HCT116 (cell line): ENCODE measurements around the gene USP54. TPM values are rescaled to one million over a fixed set of nuclear protein-coding genes. Genes with fewer than 3 reads are reported as not detected.

Experiments used
- ATAC-seq: fragments of 200-7000 bp; cut with Tn5 transposase; 2 replicates; pipeline ENCODE4 v1.9.1; 2020; ENCODE audit warnings: mild to moderate bottlenecking, moderate library complexity
- BruUV-seq: library from RNA; stranded (reverse); fragments of 400-500 nt; replicated peaks from 2 replicates; lab custom pipeline; 2021; lab: Mats Ljungman, UMichigan
- CTCF ChIA-PET: fragments of 300-600 bp; sonication (Branson Sonifier 250); formaldehyde crosslinking; loops from one replicate; lab custom pipeline; 2021; ENCODE audit warnings: antibody characterized with exemption; lab: Charles Lee
- POLR2A ChIA-PET: fragments of 300-600, 350-600 bp; sonication (Branson Sonifier 250); formaldehyde crosslinking; loops from one replicate; lab custom pipeline; 2021; ENCODE audit warnings: antibody characterized with exemption; lab: Charles Lee
- RAD21 ChIA-PET, 2 experiments: fragments of 300-600 bp; sonication (Branson Sonifier 250); formaldehyde crosslinking; loops; one replicate each; lab custom pipeline; 2023; ENCODE audit warnings: low total read pairs in 2 of 2; ENCODE audit not compliant: uncharacterized antibody in 2 of 2, unreplicated experiment in 2 of 2, low non-redundant PET in 1 of 2; lab: Charles Lee
- DNase-seq: peaks from one replicate; pipeline ENCODE4 v3.0.0-alpha.2; 2010; ENCODE audit warnings: low read depth, low spot score
- H2AFZ ChIP-seq: fragments of 200-600 bp; shearing (Covaris generic), sonication (generic); 2 replicates; pipeline ENCODE4 v1.6.1; 2017; ENCODE audit warnings: low read depth, mixed run types, mixed read lengths, antibody characterized with exemption, low read length; ENCODE audit not compliant: poor library complexity, severe bottlenecking
- H3K27ac ChIP-seq: 2 replicates; pipeline ENCODE4 v1.5.1; 2012; ENCODE audit warnings: low read depth, low read length
- H3K27me3 ChIP-seq: fragments of 200-600 bp; sonication (generic); 2 replicates; pipeline ENCODE4 v1.6.1; 2016; ENCODE audit warnings: mixed run types, low read length, mixed read lengths; ENCODE audit not compliant: insufficient read depth
- H3K36me3 ChIP-seq, 2 experiments: fragments of 200-500 bp in 1 of 2; fragments of 200-600 bp in 1 of 2; sonication (Bioruptor generic) in 1 of 2; sonication (generic) in 1 of 2; 2 replicates each; pipeline versions ENCODE4 v1.5.1 to v1.6.1; 2014 to 2016; ENCODE audit warnings: low read length in 2 of 2, inconsistent platforms in 1 of 2, mixed read lengths in 1 of 2, mixed run types in 1 of 2; ENCODE audit not compliant: insufficient read depth in 2 of 2, control insufficient read depth in 1 of 2
- H3K4me1 ChIP-seq, 2 experiments: fragments of 200-600 bp in 1 of 2; sonication (generic) in 1 of 2; 2 replicates each; pipeline versions ENCODE4 v1.5.1 to v1.6.1; 2012 to 2017; ENCODE audit warnings: low read length in 2 of 2, inconsistent platforms in 1 of 2, mild to moderate bottlenecking in 1 of 2, mixed read lengths in 1 of 2, mixed run types in 1 of 2, moderate library complexity in 1 of 2; ENCODE audit not compliant: insufficient read depth in 2 of 2, control insufficient read depth in 1 of 2
- H3K4me2 ChIP-seq: fragments of 200-600 bp; sonication (generic); 2 replicates; pipeline ENCODE4 v1.6.1; 2017; ENCODE audit warnings: mixed run types, low read length, mixed read lengths
- H3K4me3 ChIP-seq, 2 experiments: fragments of 200-600 bp in 1 of 2; sonication (generic) in 1 of 2; replicated peaks in 1 of 2; 2 replicates each; pipeline ENCODE4 v1.5.1; 2011 to 2016; ENCODE audit warnings: low read length in 2 of 2, control low read depth in 1 of 2, low read depth in 1 of 2, mild to moderate bottlenecking in 1 of 2, mixed read lengths in 1 of 2, mixed run types in 1 of 2
- H3K79me2 ChIP-seq: fragments of 200-600 bp; sonication (generic); 2 replicates; pipeline ENCODE4 v1.6.1; 2017; ENCODE audit warnings: mild to moderate bottlenecking, mixed run types, low read length, moderate library complexity, mixed read lengths; ENCODE audit not compliant: insufficient read depth
- H3K9ac ChIP-seq: fragments of 200-600 bp; sonication (generic); 2 replicates; pipeline ENCODE4 v1.6.1; 2016; ENCODE audit warnings: low read length, mixed read lengths
- H3K9me2 ChIP-seq: fragments of 200-600 bp; sonication (generic), shearing (Covaris generic); 2 replicates; pipeline ENCODE4 v1.6.1; 2017; ENCODE audit warnings: mixed run types, mild to moderate bottlenecking, moderate library complexity; ENCODE audit not compliant: insufficient read depth
- H3K9me3 ChIP-seq, 2 experiments: fragments of 200-500 bp in 1 of 2; fragments of 200-600 bp in 1 of 2; sonication (Bioruptor generic) in 1 of 2; sonication (generic) in 1 of 2; 2 replicates each; pipeline ENCODE4 v1.6.1; 2014 to 2017; ENCODE audit warnings: low read length in 2 of 2, mixed read lengths in 2 of 2, inconsistent platforms in 1 of 2, low read depth in 1 of 2, mild to moderate bottlenecking in 1 of 2, mixed run types in 1 of 2, moderate library complexity in 1 of 2; ENCODE audit not compliant: control insufficient read depth in 1 of 2, insufficient read depth in 1 of 2
- H4K20me1 ChIP-seq: fragments of 200-600 bp; sonication (generic), shearing (Covaris generic); 2 replicates; pipeline ENCODE4 v1.6.1; 2017; ENCODE audit warnings: mixed run types, mild to moderate bottlenecking, moderate library complexity; ENCODE audit not compliant: insufficient read depth
- CBX3 ChIP-seq: IDR thresholded peaks from 2 replicates; pipeline ENCODE4 v1.6.1; 2012; ENCODE audit warnings: low read depth
- CEBPB ChIP-seq: IDR thresholded peaks from 2 replicates; pipeline ENCODE4 v1.6.1; 2012; ENCODE audit warnings: low read depth
- FOSL1 ChIP-seq: IDR thresholded peaks from 2 replicates; pipeline ENCODE4 v1.6.1; 2012; ENCODE audit warnings: low read depth
- JUND ChIP-seq: IDR thresholded peaks from 2 replicates; pipeline ENCODE4 v1.6.1; 2012
- POLR2AphosphoS5 ChIP-seq: IDR thresholded peaks from 2 replicates; pipeline ENCODE4 v1.6.1; 2011; ENCODE audit warnings: mild to moderate bottlenecking, low read depth, low read length, moderate library complexity
- SIN3A ChIP-seq: IDR thresholded peaks from 2 replicates; pipeline ENCODE4 v1.6.1; 2012; ENCODE audit warnings: low read depth
- ZFX ChIP-seq: fragments of 450-650 bp; IDR thresholded peaks from 2 replicates; pipeline ENCODE4 v1.6.1; 2017
- ZNF274 ChIP-seq: fragments of 200-500 bp; sonication (Bioruptor generic); IDR thresholded peaks from 2 replicates; pipeline ENCODE4 v1.6.1; 2014; ENCODE audit warnings: mild to moderate bottlenecking, low read depth, low read length, inconsistent platforms
- intact Hi-C: fragments of 100-400 bp; cut with micrococcal nuclease; formaldehyde crosslinking; loops from 2 replicates; pipeline ENCODE4 v1.10.0; 2022
- total RNA-seq: library from RNA; stranded (reverse); gene quantifications from one replicate; pipeline ENCODE4 v1.2.1, GENCODE V29; 2021; ENCODE audit not compliant: unreplicated experiment
- TF ChIP-seq, protein P1 (sequence below): IDR thresholded peaks from 2 replicates; pipeline ENCODE4 v1.6.1; 2012
- TF ChIP-seq, protein P2 (sequence below), 3 experiments: fragments of 200-600 bp in 1 of 3; sonication (generic) in 1 of 3; IDR thresholded peaks in 2 of 3; conservative IDR thresholded peaks in 1 of 3; 2 replicates each; pipeline ENCODE4 v1.5.1; 2012 to 2017; ENCODE audit warnings: low read depth in 2 of 3, low read length in 2 of 3, antibody characterized with exemption in 1 of 3, borderline replicate concordance in 1 of 3, control low read depth in 1 of 3, mild to moderate bottlenecking in 1 of 3, mixed read lengths in 1 of 3, mixed run types in 1 of 3, moderate library complexity in 1 of 3; ENCODE audit not compliant: insufficient read depth in 1 of 3
- TF ChIP-seq, protein P3 (sequence below): IDR thresholded peaks from 2 replicates; pipeline ENCODE4 v1.6.1; 2012; ENCODE audit warnings: low read depth
- TF ChIP-seq, protein P4 (sequence below): IDR thresholded peaks from 2 replicates; pipeline ENCODE4 v1.6.1; 2011; ENCODE audit warnings: mild to moderate bottlenecking, low read length, moderate library complexity; ENCODE audit not compliant: insufficient replicate concordance; ENCODE audit errors: extremely low read depth
- TF ChIP-seq, protein P5 (sequence below): IDR thresholded peaks from 2 replicates; pipeline ENCODE4 v1.6.1; 2012

USP54 gene
- total RNA-seq, 1 experiment from 2014 or later: 28.0 TPM

- Histone ChIP-seq H3K4me3 (no peak overlapping the region), H3K9me2 (no peaks in the 10 kb centered on the region), H3K9me3 (peaks cover 0 to 4% of the 10 kb centered on the region in 2 experiments; a peak in 1 of 4 replicates), H3K4me1 (no peaks in the 10 kb centered on the region), H3K27me3 (no peaks in the 10 kb centered on the region), H3K79me2 (no peaks in the 10 kb centered on the region; the same call in 1 of the 2 replicates), H4K20me1 (no peaks in the 10 kb centered on the region), H3K4me2 (no peak overlapping the region), H3K27ac (no peak overlapping the region), H2AFZ (no peak overlapping the region), H3K36me3 (no peaks in the 10 kb centered on the region), H3K9ac (no peak overlapping the region)
- TF ChIP-seq, protein P1, sequence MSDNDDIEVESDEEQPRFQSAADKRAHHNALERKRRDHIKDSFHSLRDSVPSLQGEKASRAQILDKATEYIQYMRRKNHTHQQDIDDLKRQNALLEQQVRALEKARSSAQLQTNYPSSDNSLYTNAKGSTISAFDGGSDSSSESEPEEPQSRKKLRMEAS: no peak
- TF ChIP-seq, protein P2, sequence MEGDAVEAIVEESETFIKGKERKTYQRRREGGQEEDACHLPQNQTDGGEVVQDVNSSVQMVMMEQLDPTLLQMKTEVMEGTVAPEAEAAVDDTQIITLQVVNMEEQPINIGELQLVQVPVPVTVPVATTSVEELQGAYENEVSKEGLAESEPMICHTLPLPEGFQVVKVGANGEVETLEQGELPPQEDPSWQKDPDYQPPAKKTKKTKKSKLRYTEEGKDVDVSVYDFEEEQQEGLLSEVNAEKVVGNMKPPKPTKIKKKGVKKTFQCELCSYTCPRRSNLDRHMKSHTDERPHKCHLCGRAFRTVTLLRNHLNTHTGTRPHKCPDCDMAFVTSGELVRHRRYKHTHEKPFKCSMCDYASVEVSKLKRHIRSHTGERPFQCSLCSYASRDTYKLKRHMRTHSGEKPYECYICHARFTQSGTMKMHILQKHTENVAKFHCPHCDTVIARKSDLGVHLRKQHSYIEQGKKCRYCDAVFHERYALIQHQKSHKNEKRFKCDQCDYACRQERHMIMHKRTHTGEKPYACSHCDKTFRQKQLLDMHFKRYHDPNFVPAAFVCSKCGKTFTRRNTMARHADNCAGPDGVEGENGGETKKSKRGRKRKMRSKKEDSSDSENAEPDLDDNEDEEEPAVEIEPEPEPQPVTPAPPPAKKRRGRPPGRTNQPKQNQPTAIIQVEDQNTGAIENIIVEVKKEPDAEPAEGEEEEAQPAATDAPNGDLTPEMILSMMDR (IDR thresholded peaks at IDR 0.05 in 2 of 3, conservative IDR thresholded peaks at IDR 0.05 in 1 of 3; ENCODE audit: borderline replicate concordance in 1 of 3, insufficient read depth in 1 of 3, low read depth in 2 of 3, low read length in 2 of 3): no peak
- BruUV-seq: no TSS peak
- intact Hi-C loops: no loop called here
- CTCF ChIA-PET: no interaction called here
- POLR2A ChIA-PET: no interaction called here
- RAD21 ChIA-PET: no interaction called here
- ATAC-seq (no peak), DNase-seq (no peak)
Observed at GRCh38 chr10:73584737-73585136, 6.4 kb downstream of the USP54 start.

GRCh38 chr10:73581918-73582317 is 9.2 kb downstream of the USP54 start:
- DNase-seq (no peak), ATAC-seq (no peak)
- Histone ChIP-seq H3K36me3 (no peaks in the 10 kb centered on the region), H3K4me3 (no peak overlapping the region), H4K20me1 (no peaks in the 10 kb centered on the region), H3K4me2 (no peak overlapping the region), H2AFZ (no peak overlapping the region), H3K79me2 (no peaks in the 10 kb centered on the region; the same call in 1 of the 2 replicates), H3K27me3 (no peaks in the 10 kb centered on the region), H3K4me1 (no peaks in the 10 kb centered on the region; a peak in 1 of 4 replicates), H3K9me3 (peaks cover 0 to 4% of the 10 kb centered on the region in 2 experiments; a peak in 1 of 4 replicates), H3K9ac (no peak overlapping the region), H3K9me2 (no peaks in the 10 kb centered on the region), H3K27ac (no peak overlapping the region)
- intact Hi-C loops: no loop called here
- no TSS peak for BruUV-seq
- RAD21 ChIA-PET: no interaction called here
- POLR2A ChIA-PET: interaction anchor here (0.7 kb wide), 1 partner anchor 151 kb away, joined by 3 read pairs; no protein-coding TSS in a partner anchor
- CTCF ChIA-PET: no interaction called here
- TF ChIP-seq JUND (no peak), ZFX (no peak), ZNF274 (no peak), SIN3A (no peak), FOSL1 (no peak), CBX3 (no peak), POLR2AphosphoS5 (no peak), CEBPB (no peak)
- TF ChIP-seq, protein P3, sequence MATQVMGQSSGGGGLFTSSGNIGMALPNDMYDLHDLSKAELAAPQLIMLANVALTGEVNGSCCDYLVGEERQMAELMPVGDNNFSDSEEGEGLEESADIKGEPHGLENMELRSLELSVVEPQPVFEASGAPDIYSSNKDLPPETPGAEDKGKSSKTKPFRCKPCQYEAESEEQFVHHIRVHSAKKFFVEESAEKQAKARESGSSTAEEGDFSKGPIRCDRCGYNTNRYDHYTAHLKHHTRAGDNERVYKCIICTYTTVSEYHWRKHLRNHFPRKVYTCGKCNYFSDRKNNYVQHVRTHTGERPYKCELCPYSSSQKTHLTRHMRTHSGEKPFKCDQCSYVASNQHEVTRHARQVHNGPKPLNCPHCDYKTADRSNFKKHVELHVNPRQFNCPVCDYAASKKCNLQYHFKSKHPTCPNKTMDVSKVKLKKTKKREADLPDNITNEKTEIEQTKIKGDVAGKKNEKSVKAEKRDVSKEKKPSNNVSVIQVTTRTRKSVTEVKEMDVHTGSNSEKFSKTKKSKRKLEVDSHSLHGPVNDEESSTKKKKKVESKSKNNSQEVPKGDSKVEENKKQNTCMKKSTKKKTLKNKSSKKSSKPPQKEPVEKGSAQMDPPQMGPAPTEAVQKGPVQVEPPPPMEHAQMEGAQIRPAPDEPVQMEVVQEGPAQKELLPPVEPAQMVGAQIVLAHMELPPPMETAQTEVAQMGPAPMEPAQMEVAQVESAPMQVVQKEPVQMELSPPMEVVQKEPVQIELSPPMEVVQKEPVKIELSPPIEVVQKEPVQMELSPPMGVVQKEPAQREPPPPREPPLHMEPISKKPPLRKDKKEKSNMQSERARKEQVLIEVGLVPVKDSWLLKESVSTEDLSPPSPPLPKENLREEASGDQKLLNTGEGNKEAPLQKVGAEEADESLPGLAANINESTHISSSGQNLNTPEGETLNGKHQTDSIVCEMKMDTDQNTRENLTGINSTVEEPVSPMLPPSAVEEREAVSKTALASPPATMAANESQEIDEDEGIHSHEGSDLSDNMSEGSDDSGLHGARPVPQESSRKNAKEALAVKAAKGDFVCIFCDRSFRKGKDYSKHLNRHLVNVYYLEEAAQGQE: no peak
- TF ChIP-seq, protein P4, sequence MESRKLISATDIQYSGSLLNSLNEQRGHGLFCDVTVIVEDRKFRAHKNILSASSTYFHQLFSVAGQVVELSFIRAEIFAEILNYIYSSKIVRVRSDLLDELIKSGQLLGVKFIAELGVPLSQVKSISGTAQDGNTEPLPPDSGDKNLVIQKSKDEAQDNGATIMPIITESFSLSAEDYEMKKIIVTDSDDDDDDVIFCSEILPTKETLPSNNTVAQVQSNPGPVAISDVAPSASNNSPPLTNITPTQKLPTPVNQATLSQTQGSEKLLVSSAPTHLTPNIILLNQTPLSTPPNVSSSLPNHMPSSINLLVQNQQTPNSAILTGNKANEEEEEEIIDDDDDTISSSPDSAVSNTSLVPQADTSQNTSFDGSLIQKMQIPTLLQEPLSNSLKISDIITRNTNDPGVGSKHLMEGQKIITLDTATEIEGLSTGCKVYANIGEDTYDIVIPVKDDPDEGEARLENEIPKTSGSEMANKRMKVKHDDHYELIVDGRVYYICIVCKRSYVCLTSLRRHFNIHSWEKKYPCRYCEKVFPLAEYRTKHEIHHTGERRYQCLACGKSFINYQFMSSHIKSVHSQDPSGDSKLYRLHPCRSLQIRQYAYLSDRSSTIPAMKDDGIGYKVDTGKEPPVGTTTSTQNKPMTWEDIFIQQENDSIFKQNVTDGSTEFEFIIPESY: no peak
- TF ChIP-seq, protein P5, sequence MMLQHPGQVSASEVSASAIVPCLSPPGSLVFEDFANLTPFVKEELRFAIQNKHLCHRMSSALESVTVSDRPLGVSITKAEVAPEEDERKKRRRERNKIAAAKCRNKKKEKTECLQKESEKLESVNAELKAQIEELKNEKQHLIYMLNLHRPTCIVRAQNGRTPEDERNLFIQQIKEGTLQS: no peak
